HepG2 (cell line): ENCODE measurements around the gene DUS3L. TPM values are rescaled to one million over a fixed set of nuclear protein-coding genes. Genes with fewer than 3 reads are reported as not detected.

Experiments
- ARID2 ChIP-seq: sonication (generic); formaldehyde crosslinking; IDR thresholded peaks from 2 replicates; pipeline ENCODE4 v1.8.1; 2022; ENCODE audit warnings: mild to moderate bottlenecking, missing genetic modification reagents, borderline replicate concordance
- ARID5B ChIP-seq: IDR thresholded peaks from 2 replicates; pipeline ENCODE4 v1.4.0; 2020; ENCODE audit warnings: mild to moderate bottlenecking, missing genetic modification reagents
- DMTF1 ChIP-seq: sonication (generic); formaldehyde crosslinking; IDR thresholded peaks from 2 replicates; pipeline ENCODE4 v1.4.0; 2020; ENCODE audit warnings: mild to moderate bottlenecking, missing genetic modification reagents
- SMAD1 ChIP-seq: sonication (generic); formaldehyde crosslinking; IDR thresholded peaks from 2 replicates; pipeline ENCODE4 v1.4.0; 2020; ENCODE audit warnings: missing genetic modification reagents, low read depth, mild to moderate bottlenecking, borderline replicate concordance
- SMAD9 ChIP-seq: sonication (generic); formaldehyde crosslinking; IDR thresholded peaks from 2 replicates; pipeline ENCODE4 v1.5.1; 2020; ENCODE audit warnings: mild to moderate bottlenecking, missing genetic modification reagents
- SP2 ChIP-seq: sonication (generic); formaldehyde crosslinking; IDR thresholded peaks from 2 replicates; pipeline ENCODE4 v1.5.1; 2020; ENCODE audit warnings: mild to moderate bottlenecking, missing genetic modification reagents
- THAP9 ChIP-seq: sonication (generic); formaldehyde crosslinking; IDR thresholded peaks from 2 replicates; pipeline ENCODE4; 2020; ENCODE audit warnings: missing genetic modification reagents, mild to moderate bottlenecking, borderline replicate concordance
- ZBTB40 ChIP-seq, 2 experiments: fragments of 450-650 bp in 1 of 2; sonication (generic) in 1 of 2; formaldehyde crosslinking in 1 of 2; IDR thresholded peaks; 2 replicates each; pipeline versions ENCODE4 v1.6.1 to v1.8.0; 2016 to 2022; ENCODE audit warnings: antibody characterized with exemption in 1 of 2, mild to moderate bottlenecking in 1 of 2, missing genetic modification reagents in 1 of 2
- polyA plus RNA-seq, 8 experiments: library from polyadenylated mRNA; depleted of rRNA in 3 of 8; stranded (reverse) in 7 of 8; unstranded in 1 of 8; fragments of >200 nt; fragmentation: Illumina TruSeq in 4 of 8; extraction: Trizol in 4 of 8; gene quantifications; 2 replicates each; pipeline versions ENCODE4 v1.2.1 to v1.2.3, GENCODE V29; 2011 to 2016; ENCODE audit warnings: low read depth in 4 of 8, missing spikeins in 1 of 8, mixed read lengths in 1 of 8; ENCODE audit not compliant: insufficient read depth in 1 of 8
- total RNA-seq, 5 experiments: library from RNA; depleted of rRNA; stranded (reverse); fragments of >200 nt; fragmentation: Illumina TruSeq; extraction: Trizol; gene quantifications; 2 replicates each; pipeline ENCODE4 v1.2.3, GENCODE V29; 2016; ENCODE audit warnings: low read depth in 1 of 5

The DUS3L gene
- total and polyA plus RNA-seq, 2 of the 13 experiments (the other 11 are each of a cell fraction or from before 2014, with no cell fraction given): 13.3 to 25.1 TPM

GRCh38 chr19:5838353-5839064, 47.5 kb upstream of the DUS3L start (continued):
- TF ChIP-seq ARID5B (CRISPR knock-in tag): no peak
- TF ChIP-seq ARID2 (CRISPR knock-in tag): peak; percentile 48; the same call in 1 of the 2 replicates
- 0 out of 2 replicates have a peak, but pooled peaks have one; percentile 55 for TF ChIP-seq SMAD1 (CRISPR knock-in tag)
- TF ChIP-seq THAP9 (CRISPR knock-in tag): 0 out of 2 replicates have a peak, but pooled peaks have one; percentile 32
- no peak for TF ChIP-seq SMAD9 (CRISPR knock-in tag)
- no peak for TF ChIP-seq ZBTB40 (IDR thresholded peaks at IDR 0.05)
- TF ChIP-seq ZBTB40 (CRISPR knock-in tag; IDR thresholded peaks at IDR 0.05): 0 out of 2 replicates have a peak, but pooled peaks have one; percentile 33
- no peak for TF ChIP-seq SP2
- no peak for TF ChIP-seq DMTF1
